ACHN (cell line): Measurements from ENCODE around the gene TGFBRAP1.

Source experiments
- DNase-seq: peaks from one replicate; pipeline ENCODE4 v3.0.0-alpha.2; 2015
- in situ Hi-C: cut with HindIII; loops from 2 replicates; pipeline ENCODE4 v1.10.0; 2017; ENCODE audit warnings: low sequenced_read_pairs, low pct_ligation_motif_present, low pct_unique_long_range_greater_than_20kb

TGFBRAP1 gene

GRCh38 chr2:105324101-105324500, 5.4 kb downstream of the TGFBRAP1 start:
- in situ Hi-C loops = no loop called here
- DNase-seq = no peak

GRCh38 chr2:105323111-105323510, 6.4 kb downstream of the TGFBRAP1 start:
- in situ Hi-C loops = no loop called here

GRCh38 chr2:105321875-105322646, 7.5 kb downstream of the TGFBRAP1 start:
- DNase-seq = peak; percentile 42
- in situ Hi-C loops = no loop called here

More at GRCh38 chr2:105323111-105323510, 6.4 kb downstream of the TGFBRAP1 start:
- no peak for DNase-seq

- peak; percentile 17 for DNase-seq
- in situ Hi-C loops = no loop called here
Observed at GRCh38 chr2:105320651-105321215, 8.8 kb downstream of the TGFBRAP1 start.

GRCh38 chr2:105317937-105318336, 11.6 kb downstream of the TGFBRAP1 start:
- in situ Hi-C loops = no loop called here
- no peak for DNase-seq

GRCh38 chr2:105315314-105315713, 14.2 kb downstream of the TGFBRAP1 start:
- in situ Hi-C loops = no loop called here

GRCh38 chr2:105313877-105314276, 15.7 kb downstream of the TGFBRAP1 start:
- DNase-seq = no peak
- in situ Hi-C loops = no loop called here

More at GRCh38 chr2:105315314-105315713, 14.2 kb downstream of the TGFBRAP1 start:
- no peak for DNase-seq

GRCh38 chr2:105309147-105309545, 20.4 kb downstream of the TGFBRAP1 start:
- in situ Hi-C loops = no loop called here
- DNase-seq = no peak

- DNase-seq = no peak
- in situ Hi-C loops = no loop called here
Observed at GRCh38 chr2:105308382-105309146, 21.0 kb downstream of the TGFBRAP1 start.

- in situ Hi-C loops = no loop called here
- no peak for DNase-seq
Observed at GRCh38 chr2:105307962-105308361, 21.6 kb downstream of the TGFBRAP1 start.

- in situ Hi-C loops = no loop called here
- no peak for DNase-seq
Observed at GRCh38 chr2:105307550-105307949, 22.0 kb downstream of the TGFBRAP1 start.

- in situ Hi-C loops = no loop called here
- DNase-seq = no peak
Observed at GRCh38 chr2:105307146-105307545, 22.4 kb downstream of the TGFBRAP1 start.

GRCh38 chr2:105301646-105302045, 27.9 kb downstream of the TGFBRAP1 start:
- DNase-seq = no peak
- in situ Hi-C loops = no loop called here

GRCh38 chr2:105299290-105299689, 30.2 kb downstream of the TGFBRAP1 start:
- in situ Hi-C loops = no loop called here
- DNase-seq = no peak

- in situ Hi-C loops = no loop called here
- no peak for DNase-seq
Observed at GRCh38 chr2:105298017-105298416, 31.5 kb downstream of the TGFBRAP1 start.

- in situ Hi-C loops = no loop called here
- DNase-seq = no peak
Observed at GRCh38 chr2:105297216-105297615, 32.3 kb downstream of the TGFBRAP1 start.

GRCh38 chr2:105296017-105296611, 33.4 kb downstream of the TGFBRAP1 start:
- no peak for DNase-seq
- in situ Hi-C loops = no loop called here

GRCh38 chr2:105294844-105295481, 34.6 kb downstream of the TGFBRAP1 start:
- in situ Hi-C loops = no loop called here
- DNase-seq = peak; percentile 81

GRCh38 chr2:105294046-105294445, 35.5 kb downstream of the TGFBRAP1 start:
- in situ Hi-C loops = no loop called here
- DNase-seq = no peak
